K562 (cell line): ENCODE measurements around the gene DHODH.

Source experiments
- EZH2 ChIP-seq: IDR thresholded peaks from 2 replicates; pipeline ENCODE4 v1.6.1; 2012; ENCODE audit warnings: low read depth, mild to moderate bottlenecking, inconsistent platforms, low read length, borderline replicate concordance
- HDAC2 ChIP-seq: fragments of 450-650 bp; IDR thresholded peaks from 2 replicates; pipeline ENCODE4 v1.6.1; 2016; ENCODE audit warnings: mild to moderate bottlenecking
- MAZ ChIP-seq, 2 experiments: fragments of 450-650 bp in 1 of 2; sonication (generic) in 1 of 2; formaldehyde crosslinking; IDR thresholded peaks in 1 of 2; conservative IDR thresholded peaks in 1 of 2; 2 replicates each; pipeline versions ENCODE4 v1.4.0 to v1.5.0; 2020; ENCODE audit warnings: mild to moderate bottlenecking in 1 of 2, missing genetic modification reagents in 1 of 2
- POLR2AphosphoS5 ChIP-seq: IDR thresholded peaks from 2 replicates; pipeline ENCODE4 v1.6.1; 2011; ENCODE audit warnings: mild to moderate bottlenecking, low read depth, low read length, moderate library complexity; ENCODE audit not compliant: control insufficient read depth, insufficient read depth
- RBM15 ChIP-seq: fragments of 200-400 bp; formaldehyde crosslinking; IDR thresholded peaks from 2 replicates; pipeline ENCODE4 v1.6.1; 2018; ENCODE audit warnings: mild to moderate bottlenecking, low read length, moderate library complexity; ENCODE audit not compliant: insufficient read depth
- SREBF2 ChIP-seq: sonication (generic); formaldehyde crosslinking; IDR thresholded peaks from 2 replicates; pipeline ENCODE4 v1.4.0; 2020; ENCODE audit warnings: mild to moderate bottlenecking, missing genetic modification reagents
- TF ChIP-seq, protein P1 (sequence below): fragments of 250-450 bp; sonication (Bioruptor Pico); IDR thresholded peaks from 2 replicates; pipeline ENCODE4 v1.4.0; 2020; ENCODE audit warnings: mild to moderate bottlenecking, moderate library complexity
- TF ChIP-seq, protein P2 (sequence below): sonication (generic); formaldehyde crosslinking; IDR thresholded peaks from 2 replicates; pipeline ENCODE4 v1.4.0; 2020; ENCODE audit warnings: mild to moderate bottlenecking, missing genetic modification reagents
- TF ChIP-seq, protein P3 (sequence below), 2 experiments: fragments of 200-800 bp in 1 of 2; sonication (Bioruptor generic) in 1 of 2; sonication (generic) in 1 of 2; formaldehyde crosslinking in 1 of 2; IDR thresholded peaks in 1 of 2; conservative IDR thresholded peaks in 1 of 2; 2 replicates each; pipeline versions ENCODE4 v1.5.0 to v1.6.1; 2016 to 2020; ENCODE audit warnings: missing compliant biosample characterization in 1 of 2, missing genetic modification characterization in 1 of 2, missing genetic modification reagents in 1 of 2

DNA sequence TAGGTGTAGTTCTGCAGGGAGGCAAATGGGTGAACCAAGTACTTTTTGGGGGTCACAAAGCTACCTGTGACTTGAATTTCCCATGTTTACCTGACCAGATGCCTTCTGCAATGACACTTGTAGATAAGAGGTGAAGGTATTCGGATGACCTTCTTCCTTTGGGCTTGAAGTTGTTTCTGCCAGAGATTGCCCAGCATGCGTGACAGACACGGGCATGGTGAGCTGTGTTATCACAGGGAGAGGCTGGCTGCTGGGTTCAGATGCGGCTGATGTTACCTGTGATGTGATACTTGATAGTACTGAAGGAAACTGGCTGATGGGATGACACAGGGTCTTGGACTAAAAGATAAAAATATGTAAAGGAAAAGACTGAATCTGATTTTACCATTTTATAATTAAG is 22.4 kb upstream of the DHODH start:
- TF ChIP-seq MAZ (CRISPR knock-in tag; conservative IDR thresholded peaks at IDR 0.05 in 1 of 2, IDR thresholded peaks at IDR 0.05 in 1 of 2) (no peak), HDAC2 (no peak), EZH2 (no peak), SREBF2 (CRISPR knock-in tag) (no peak), POLR2AphosphoS5 (no peak), RBM15 (no peak)
- TF ChIP-seq, protein P1, sequence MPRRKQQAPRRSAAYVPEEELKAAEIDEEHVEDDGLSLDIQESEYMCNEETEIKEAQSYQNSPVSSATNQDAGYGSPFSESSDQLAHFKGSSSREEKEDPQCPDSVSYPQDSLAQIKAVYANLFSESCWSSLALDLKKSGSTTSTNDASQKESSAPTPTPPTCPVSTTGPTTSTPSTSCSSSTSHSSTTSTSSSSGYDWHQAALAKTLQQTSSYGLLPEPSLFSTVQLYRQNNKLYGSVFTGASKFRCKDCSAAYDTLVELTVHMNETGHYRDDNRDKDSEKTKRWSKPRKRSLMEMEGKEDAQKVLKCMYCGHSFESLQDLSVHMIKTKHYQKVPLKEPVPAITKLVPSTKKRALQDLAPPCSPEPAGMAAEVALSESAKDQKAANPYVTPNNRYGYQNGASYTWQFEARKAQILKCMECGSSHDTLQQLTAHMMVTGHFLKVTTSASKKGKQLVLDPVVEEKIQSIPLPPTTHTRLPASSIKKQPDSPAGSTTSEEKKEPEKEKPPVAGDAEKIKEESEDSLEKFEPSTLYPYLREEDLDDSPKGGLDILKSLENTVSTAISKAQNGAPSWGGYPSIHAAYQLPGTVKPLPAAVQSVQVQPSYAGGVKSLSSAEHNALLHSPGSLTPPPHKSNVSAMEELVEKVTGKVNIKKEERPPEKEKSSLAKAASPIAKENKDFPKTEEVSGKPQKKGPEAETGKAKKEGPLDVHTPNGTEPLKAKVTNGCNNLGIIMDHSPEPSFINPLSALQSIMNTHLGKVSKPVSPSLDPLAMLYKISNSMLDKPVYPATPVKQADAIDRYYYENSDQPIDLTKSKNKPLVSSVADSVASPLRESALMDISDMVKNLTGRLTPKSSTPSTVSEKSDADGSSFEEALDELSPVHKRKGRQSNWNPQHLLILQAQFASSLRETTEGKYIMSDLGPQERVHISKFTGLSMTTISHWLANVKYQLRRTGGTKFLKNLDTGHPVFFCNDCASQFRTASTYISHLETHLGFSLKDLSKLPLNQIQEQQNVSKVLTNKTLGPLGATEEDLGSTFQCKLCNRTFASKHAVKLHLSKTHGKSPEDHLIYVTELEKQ: no peak
- TF ChIP-seq, protein P2, sequence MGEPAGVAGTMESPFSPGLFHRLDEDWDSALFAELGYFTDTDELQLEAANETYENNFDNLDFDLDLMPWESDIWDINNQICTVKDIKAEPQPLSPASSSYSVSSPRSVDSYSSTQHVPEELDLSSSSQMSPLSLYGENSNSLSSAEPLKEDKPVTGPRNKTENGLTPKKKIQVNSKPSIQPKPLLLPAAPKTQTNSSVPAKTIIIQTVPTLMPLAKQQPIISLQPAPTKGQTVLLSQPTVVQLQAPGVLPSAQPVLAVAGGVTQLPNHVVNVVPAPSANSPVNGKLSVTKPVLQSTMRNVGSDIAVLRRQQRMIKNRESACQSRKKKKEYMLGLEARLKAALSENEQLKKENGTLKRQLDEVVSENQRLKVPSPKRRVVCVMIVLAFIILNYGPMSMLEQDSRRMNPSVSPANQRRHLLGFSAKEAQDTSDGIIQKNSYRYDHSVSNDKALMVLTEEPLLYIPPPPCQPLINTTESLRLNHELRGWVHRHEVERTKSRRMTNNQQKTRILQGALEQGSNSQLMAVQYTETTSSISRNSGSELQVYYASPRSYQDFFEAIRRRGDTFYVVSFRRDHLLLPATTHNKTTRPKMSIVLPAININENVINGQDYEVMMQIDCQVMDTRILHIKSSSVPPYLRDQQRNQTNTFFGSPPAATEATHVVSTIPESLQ (CRISPR knock-in tag): no peak
- TF ChIP-seq, protein P3, sequence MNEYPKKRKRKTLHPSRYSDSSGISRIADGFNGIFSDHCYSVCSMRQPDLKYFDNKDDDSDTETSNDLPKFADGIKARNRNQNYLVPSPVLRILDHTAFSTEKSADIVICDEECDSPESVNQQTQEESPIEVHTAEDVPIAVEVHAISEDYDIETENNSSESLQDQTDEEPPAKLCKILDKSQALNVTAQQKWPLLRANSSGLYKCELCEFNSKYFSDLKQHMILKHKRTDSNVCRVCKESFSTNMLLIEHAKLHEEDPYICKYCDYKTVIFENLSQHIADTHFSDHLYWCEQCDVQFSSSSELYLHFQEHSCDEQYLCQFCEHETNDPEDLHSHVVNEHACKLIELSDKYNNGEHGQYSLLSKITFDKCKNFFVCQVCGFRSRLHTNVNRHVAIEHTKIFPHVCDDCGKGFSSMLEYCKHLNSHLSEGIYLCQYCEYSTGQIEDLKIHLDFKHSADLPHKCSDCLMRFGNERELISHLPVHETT (CRISPR knock-in tag; conservative IDR thresholded peaks at IDR 0.05 in 1 of 2, IDR thresholded peaks at IDR 0.05 in 1 of 2): no peak
